A673 (cell line): Measurements from ENCODE around the gene ADARB2.

Source experiments
- CTCF ChIP-seq: fragments of 300-800, 200-600 bp; sonication (generic); conservative IDR thresholded peaks from 2 replicates; pipeline ENCODE4 v1.5.1; 2017; ENCODE audit warnings: low read depth, mild to moderate bottlenecking, antibody characterized with exemption, low read length, moderate library complexity, mixed read lengths
- EZH2 ChIP-seq: fragments of 200-600 bp; sonication (generic); IDR thresholded peaks from 2 replicates; pipeline ENCODE4 v1.6.1; 2017; ENCODE audit warnings: borderline replicate concordance, low read depth, mild to moderate bottlenecking, mixed read lengths, antibody characterized with exemption, low read length; ENCODE audit not compliant: poor library complexity, severe bottlenecking

GRCh38 chr10:1381339-1381738, 356.0 kb downstream of the ADARB2 start:
- TF ChIP-seq CTCF (no peak), EZH2 (no peak)
